SK-N-SH (cell line): Measurements from ENCODE around the gene LKAAEAR1. TPM values are rescaled to one million over a fixed set of nuclear protein-coding genes. Genes with fewer than 3 reads are reported as not detected.

Experiments
- CTCF ChIA-PET: fragments of 300-600, 350-600 bp; formaldehyde crosslinking; extraction: SDS; loops from one replicate; lab custom pipeline; 2021; lab: Yijun Ruan, JAX
- POLR2A ChIA-PET: fragments of 350-600 bp; sonication (Branson Sonifier 250); formaldehyde crosslinking; extraction: SDS; loops from one replicate; lab custom pipeline; 2020; ENCODE audit warnings: antibody characterized with exemption, inconsistent platforms; lab: Yijun Ruan, JAX
- DNase-seq: peaks from one replicate; pipeline ENCODE4 v3.0.0; 2012
- H2AFZ ChIP-seq: fragments of 200-600 bp; sonication (generic); 2 replicates; pipeline ENCODE4 v1.8.1; 2016; ENCODE audit warnings: antibody characterized with exemption, mild to moderate bottlenecking, low read depth
- H3F3A ChIP-seq: fragments of 200-600 bp; sonication (generic); replicated peaks from 2 replicates; pipeline ENCODE3; 2016; ENCODE audit warnings: antibody characterized with exemption, mild to moderate bottlenecking; ENCODE audit not compliant: insufficient read depth
- H3K27ac ChIP-seq, 2 experiments: fragments of 200-500 bp in 1 of 2; fragments of 200-600 bp in 1 of 2; sonication (Bioruptor generic) in 1 of 2; sonication (generic), shearing (Covaris generic) in 1 of 2; 2 replicates each; pipeline versions ENCODE4 v1.5.1 to v1.6.1; 2014 to 2016; ENCODE audit warnings: low read depth in 2 of 2, inconsistent platforms in 1 of 2, low read length in 1 of 2, mild to moderate bottlenecking in 1 of 2, mixed read lengths in 1 of 2
- H3K27me3 ChIP-seq: fragments of 200-600 bp; sonication (generic), shearing (Covaris generic); 2 replicates; pipeline ENCODE4 v1.6.1; 2016; ENCODE audit warnings: mixed run types; ENCODE audit not compliant: insufficient read depth
- H3K36me3 ChIP-seq, 2 experiments: fragments of 200-500 bp in 1 of 2; fragments of 200-600 bp in 1 of 2; sonication (Bioruptor generic) in 1 of 2; sonication (generic) in 1 of 2; replicated peaks in 1 of 2; 2 replicates each; pipeline versions ENCODE3 to v1.5.1; 2014 to 2016; ENCODE audit warnings: low read length in 1 of 2, mild to moderate bottlenecking in 1 of 2; ENCODE audit not compliant: insufficient read depth in 2 of 2, control insufficient read depth in 1 of 2
- H3K4me1 ChIP-seq, 2 experiments: fragments of 200-500 bp in 1 of 2; fragments of 200-600 bp in 1 of 2; sonication (Bioruptor generic) in 1 of 2; sonication (generic), shearing (Covaris generic) in 1 of 2; 2 replicates each; pipeline versions ENCODE4 v1.5.1 to v1.6.1; 2014 to 2016; ENCODE audit warnings: low read depth in 1 of 2, low read length in 1 of 2, mixed run types in 1 of 2; ENCODE audit not compliant: insufficient read depth in 2 of 2, control insufficient read depth in 1 of 2
- H3K4me2 ChIP-seq: fragments of 200-600 bp; sonication (generic), shearing (Covaris generic); 2 replicates; pipeline ENCODE4 v1.6.1; 2017; ENCODE audit warnings: mixed run types
- H3K4me3 ChIP-seq, 2 experiments: fragments of 200-500 bp in 1 of 2; fragments of 200-600 bp in 1 of 2; sonication (Bioruptor generic) in 1 of 2; sonication (generic), shearing (Covaris generic) in 1 of 2; 2 replicates each; pipeline versions ENCODE4 v1.5.1 to v1.8.1; 2014 to 2016; ENCODE audit warnings: low read depth in 2 of 2, inconsistent platforms in 1 of 2, low read length in 1 of 2, mild to moderate bottlenecking in 1 of 2, mixed read lengths in 1 of 2, moderate library complexity in 1 of 2
- H3K79me2 ChIP-seq: fragments of 200-600 bp; sonication (generic); 2 replicates; pipeline ENCODE4 v1.8.1; 2017; ENCODE audit warnings: mild to moderate bottlenecking; ENCODE audit not compliant: insufficient read depth
- H3K9ac ChIP-seq: fragments of 200-600 bp; sonication (generic); 2 replicates; pipeline ENCODE4 v1.6.1; 2017; ENCODE audit warnings: mixed run types
- H3K9me2 ChIP-seq: fragments of 200-600 bp; sonication (generic); 2 replicates; pipeline ENCODE4 v1.6.1; 2017; ENCODE audit warnings: mixed run types
- H3K9me3 ChIP-seq: fragments of 200-600 bp; sonication (generic); 2 replicates; pipeline ENCODE4 v1.6.1; 2017; ENCODE audit warnings: mixed run types, mild to moderate bottlenecking, moderate library complexity
- H4K20me1 ChIP-seq: fragments of 200-600 bp; sonication (generic); 2 replicates; pipeline ENCODE4 v1.6.1; 2017; ENCODE audit warnings: mild to moderate bottlenecking, mixed run types; ENCODE audit not compliant: insufficient read depth
- EZH2phosphoT487 ChIP-seq: fragments of 200-600 bp; sonication (generic); IDR thresholded peaks from 2 replicates; pipeline ENCODE4 v1.6.1; 2017; ENCODE audit warnings: low read depth, mixed run types, mild to moderate bottlenecking, antibody characterized with exemption, moderate library complexity, borderline replicate concordance
- FOSL2 ChIP-seq: IDR thresholded peaks from 2 replicates; pipeline ENCODE4 v1.4.0; 2012; ENCODE audit warnings: low read depth, mild to moderate bottlenecking, moderate library complexity, borderline replicate concordance
- FOXJ3 ChIP-seq: sonication (generic); formaldehyde crosslinking; IDR thresholded peaks from 2 replicates; pipeline ENCODE4 v1.5.1; 2020; ENCODE audit warnings: mild to moderate bottlenecking, missing genetic modification reagents
- MXI1 ChIP-seq: IDR thresholded peaks from 2 replicates; pipeline ENCODE4 v1.6.1; 2012; ENCODE audit warnings: mild to moderate bottlenecking, low read depth, low read length, improper control_type of control experiment
- POLR2AphosphoS5 ChIP-seq: IDR thresholded peaks from 2 replicates; pipeline ENCODE4 v1.6.1; 2012; ENCODE audit warnings: low read depth, low read length
- SIN3A ChIP-seq: IDR thresholded peaks from 2 replicates; pipeline ENCODE4 v1.6.1; 2012; ENCODE audit warnings: low read depth, mild to moderate bottlenecking, low read length, moderate library complexity, borderline replicate concordance
- TCF12 ChIP-seq: IDR thresholded peaks from 2 replicates; pipeline ENCODE4 v1.4.0; 2012
- WGBS: methylation state at CpG from one replicate; pipeline ENCODE4 v1.1.6; 2017; ENCODE audit warnings: low lambda C conversion rate; 5-methylcytosine and 5-hydroxymethylcytosine counted together
- polyA plus RNA-seq, 3 experiments: library from polyadenylated mRNA; depleted of rRNA; stranded (reverse); fragments of >200 nt; gene quantifications; 2 replicates each; pipeline ENCODE4 v1.2.3, GENCODE V29; 2012
- TF ChIP-seq, protein P1 (sequence below): IDR thresholded peaks from 2 replicates; pipeline ENCODE4; 2012
- TF ChIP-seq, protein P2 (sequence below): fragments of 150-350 bp; IDR thresholded peaks from 2 replicates; pipeline ENCODE4 v1.6.1; 2016; ENCODE audit warnings: mild to moderate bottlenecking, low read depth, low read length
- TF ChIP-seq, protein P3 (sequence below): IDR thresholded peaks from 2 replicates; pipeline ENCODE4 v1.4.0; 2012; ENCODE audit warnings: low read depth, borderline replicate concordance

The LKAAEAR1 gene
- polyA plus RNA-seq, 1 of the 3 experiments (the other 2 are of a cell fraction) = 0.71 TPM

- H2AFZ ChIP-seq = no peak overlapping the region
- CTCF ChIA-PET = interaction anchor here (0.8 to 2.9 kb wide), 4 partner anchors 8 to 49 kb away, joined by 4 to 13 read pairs (median 7); partner anchors contain the start of genes OPRL1, RGS19 and TCEA2
- no peak overlapping the region for H3K4me3 ChIP-seq
- H3F3A ChIP-seq = no peaks in the 10 kb centered on the region
- WGBS = 92% methylated on average over 15 of the region's 30 CpGs
- H3K9me3 ChIP-seq = no peaks in the 10 kb centered on the region
- H3K27me3 ChIP-seq = no peaks in the 10 kb centered on the region
- no peak overlapping the region for H3K9ac ChIP-seq
- H3K4me1 ChIP-seq = peaks cover 0 to 4% of the 10 kb centered on the region in 2 experiments; a peak in 1 of 4 replicates
- no peaks in the 10 kb centered on the region for H4K20me1 ChIP-seq
- no peak overlapping the region for H3K4me2 ChIP-seq
- H3K79me2 ChIP-seq = no peaks in the 10 kb centered on the region
- POLR2A ChIA-PET = no interaction called here
- DNase-seq = no peak
- peaks cover 0 to 17% of the 10 kb centered on the region in 2 experiments for H3K36me3 ChIP-seq
- H3K27ac ChIP-seq = no peak overlapping the region
- TF ChIP-seq FOXJ3 (no peak), EZH2phosphoT487 (no peak), FOSL2 (no peak), MXI1 (no peak), TCF12 (no peak), SIN3A (no peak), POLR2AphosphoS5 (no peak)
- TF ChIP-seq, protein P1, sequence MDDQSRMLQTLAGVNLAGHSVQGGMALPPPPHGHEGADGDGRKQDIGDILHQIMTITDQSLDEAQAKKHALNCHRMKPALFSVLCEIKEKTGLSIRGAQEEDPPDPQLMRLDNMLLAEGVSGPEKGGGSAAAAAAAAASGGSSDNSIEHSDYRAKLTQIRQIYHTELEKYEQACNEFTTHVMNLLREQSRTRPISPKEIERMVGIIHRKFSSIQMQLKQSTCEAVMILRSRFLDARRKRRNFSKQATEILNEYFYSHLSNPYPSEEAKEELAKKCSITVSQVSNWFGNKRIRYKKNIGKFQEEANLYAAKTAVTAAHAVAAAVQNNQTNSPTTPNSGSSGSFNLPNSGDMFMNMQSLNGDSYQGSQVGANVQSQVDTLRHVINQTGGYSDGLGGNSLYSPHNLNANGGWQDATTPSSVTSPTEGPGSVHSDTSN = no peak
- TF ChIP-seq, protein P2, sequence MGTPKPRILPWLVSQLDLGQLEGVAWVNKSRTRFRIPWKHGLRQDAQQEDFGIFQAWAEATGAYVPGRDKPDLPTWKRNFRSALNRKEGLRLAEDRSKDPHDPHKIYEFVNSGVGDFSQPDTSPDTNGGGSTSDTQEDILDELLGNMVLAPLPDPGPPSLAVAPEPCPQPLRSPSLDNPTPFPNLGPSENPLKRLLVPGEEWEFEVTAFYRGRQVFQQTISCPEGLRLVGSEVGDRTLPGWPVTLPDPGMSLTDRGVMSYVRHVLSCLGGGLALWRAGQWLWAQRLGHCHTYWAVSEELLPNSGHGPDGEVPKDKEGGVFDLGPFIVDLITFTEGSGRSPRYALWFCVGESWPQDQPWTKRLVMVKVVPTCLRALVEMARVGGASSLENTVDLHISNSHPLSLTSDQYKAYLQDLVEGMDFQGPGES = no peak
- TF ChIP-seq, protein P3, sequence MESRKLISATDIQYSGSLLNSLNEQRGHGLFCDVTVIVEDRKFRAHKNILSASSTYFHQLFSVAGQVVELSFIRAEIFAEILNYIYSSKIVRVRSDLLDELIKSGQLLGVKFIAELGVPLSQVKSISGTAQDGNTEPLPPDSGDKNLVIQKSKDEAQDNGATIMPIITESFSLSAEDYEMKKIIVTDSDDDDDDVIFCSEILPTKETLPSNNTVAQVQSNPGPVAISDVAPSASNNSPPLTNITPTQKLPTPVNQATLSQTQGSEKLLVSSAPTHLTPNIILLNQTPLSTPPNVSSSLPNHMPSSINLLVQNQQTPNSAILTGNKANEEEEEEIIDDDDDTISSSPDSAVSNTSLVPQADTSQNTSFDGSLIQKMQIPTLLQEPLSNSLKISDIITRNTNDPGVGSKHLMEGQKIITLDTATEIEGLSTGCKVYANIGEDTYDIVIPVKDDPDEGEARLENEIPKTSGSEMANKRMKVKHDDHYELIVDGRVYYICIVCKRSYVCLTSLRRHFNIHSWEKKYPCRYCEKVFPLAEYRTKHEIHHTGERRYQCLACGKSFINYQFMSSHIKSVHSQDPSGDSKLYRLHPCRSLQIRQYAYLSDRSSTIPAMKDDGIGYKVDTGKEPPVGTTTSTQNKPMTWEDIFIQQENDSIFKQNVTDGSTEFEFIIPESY = no peak
- H3K9me2 ChIP-seq = no peaks in the 10 kb centered on the region
Observed at GRCh38 chr20:64071341-64072332, 12.6 kb downstream of the LKAAEAR1 start.
